Smooth muscle cell of the pulmonary artery (primary cell): ENCODE results near the gene GPATCH1. TPM values are rescaled to one million over a fixed set of nuclear protein-coding genes. Genes with fewer than 3 reads are reported as not detected.

Source experiments
- total RNA-seq: library from RNA; depleted of rRNA; stranded (reverse); fragments of >200 nt; gene quantifications from 2 replicates; pipeline ENCODE4 v1.2.3, GENCODE V29; 2014

The GPATCH1 gene
- total RNA-seq = 5.7 and 6.0 TPM in 2 replicates

GRCh38 chr19:33080761-33081681, at the start of gene GPATCH1:
GPATCH1 (plus strand) TSS chr19:33081181; CDS start chr19:33081194, 13 bp downstream.

GRCh38 chr19:33064792-33065550, 16.0 kb upstream of the GPATCH1 start, which contains the start of gene RHPN2:
RHPN2 (minus strand) TSS chr19:33064888; CDS start chr19:33064852, 36 bp downstream.

GRCh38 chr19:33132021-33132420, 51.0 kb downstream of the GPATCH1 start, which contains the start of gene WDR88:
WDR88 (plus strand) TSS chr19:33132114; CDS start chr19:33132170, 56 bp downstream.

Other genes with a start within 250 kb of the GPATCH1 start
- gene SLC7A9, start 211.4 kb upstream of the GPATCH1 start, total RNA-seq = 0.07 and 0.20 TPM in 2 replicates
- gene CEP89, start 109.2 kb upstream of the GPATCH1 start, total RNA-seq = 11.4 and 13.1 TPM in 2 replicates
- 0.98 and 1.1 TPM in 2 replicates for gene FAAP24, start 108.9 kb upstream of the GPATCH1 start, total RNA-seq
- 2.8 and 4.3 TPM in 2 replicates for gene RHPN2, start 16.3 kb upstream of the GPATCH1 start, total RNA-seq
- not detected in 2 replicates for gene WDR88, start 50.9 kb downstream of the GPATCH1 start, total RNA-seq
- gene LRP3, start 113.1 kb downstream of the GPATCH1 start, total RNA-seq = 45.4 and 49.3 TPM in 2 replicates
- not detected in 2 replicates for gene SLC7A10, start 144.7 kb downstream of the GPATCH1 start, total RNA-seq
- gene CEBPA, start 221.4 kb downstream of the GPATCH1 start, total RNA-seq = 0.07 and 0.13 TPM in 2 replicates